IPS-20b (cell line): ENCODE data around the gene PREP.

Experiments
- H3K27ac ChIP-seq: one replicate; pipeline ENCODE4 v1.5.1; 2013; ENCODE audit warnings: low read length
- H3K27me3 ChIP-seq: 2 replicates; pipeline ENCODE4 v1.6.1; 2013; ENCODE audit warnings: mild to moderate bottlenecking, low read length, inconsistent platforms; ENCODE audit not compliant: insufficient read depth
- H3K36me3 ChIP-seq: 2 replicates; pipeline ENCODE4 v1.6.1; 2013; ENCODE audit warnings: low read depth, mild to moderate bottlenecking, inconsistent platforms, low read length, moderate library complexity; ENCODE audit not compliant: insufficient read depth
- H3K4me1 ChIP-seq: 2 replicates; pipeline ENCODE4 v1.6.1; 2013; ENCODE audit warnings: mild to moderate bottlenecking, control low read depth, inconsistent platforms, low read length, moderate library complexity; ENCODE audit not compliant: insufficient read depth
- H3K4me3 ChIP-seq: 2 replicates; pipeline ENCODE4 v1.5.1; 2013; ENCODE audit warnings: mild to moderate bottlenecking, low read length, inconsistent platforms
- H3K9ac ChIP-seq: 2 replicates; pipeline ENCODE4 v1.6.1; 2013; ENCODE audit warnings: low read depth, mild to moderate bottlenecking, inconsistent platforms, low read length, moderate library complexity
- H3K9me3 ChIP-seq: 2 replicates; pipeline ENCODE4 v1.6.1; 2013; ENCODE audit warnings: mild to moderate bottlenecking, low read depth, low read length, inconsistent platforms; ENCODE audit not compliant: insufficient read depth

The PREP gene

GRCh38 chr6:105336986-105337385 is 65.9 kb downstream of the PREP start:
- Histone ChIP-seq H3K36me3 (peaks cover 18% of the 10 kb centered on the region), H3K27me3 (no peaks in the 10 kb centered on the region), H3K9me3 (no peaks in the 10 kb centered on the region), H3K4me3 (no peak overlapping the region), H3K4me1 (no peaks in the 10 kb centered on the region), H3K9ac (no peak overlapping the region), H3K27ac (no peak overlapping the region)

DNA sequence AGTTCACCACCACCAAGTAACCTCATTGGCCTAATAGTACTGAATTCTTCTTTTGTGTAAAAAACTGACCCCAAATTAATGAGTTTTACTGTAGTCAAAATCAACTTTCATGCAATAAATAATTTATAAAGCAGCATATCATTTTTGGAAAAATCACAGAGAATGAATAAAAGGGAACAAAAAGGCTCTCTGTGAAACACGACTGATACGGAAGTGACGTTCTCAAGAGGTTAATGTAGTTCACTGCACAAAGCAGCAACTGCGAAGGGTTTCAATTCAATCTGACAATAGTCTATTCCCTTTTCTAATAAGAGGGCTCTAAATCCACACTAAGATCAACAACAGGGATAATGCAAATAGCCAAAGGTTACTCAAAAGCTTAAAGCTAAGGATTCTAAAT is 70.3 kb downstream of the PREP start:
- Histone ChIP-seq H3K9ac (no peak overlapping the region), H3K36me3 (peaks cover 50% of the 10 kb centered on the region), H3K27me3 (no peaks in the 10 kb centered on the region), H3K4me1 (no peaks in the 10 kb centered on the region), H3K27ac (no peak overlapping the region), H3K4me3 (no peak overlapping the region), H3K9me3 (no peaks in the 10 kb centered on the region)

- Histone ChIP-seq H3K4me3 (no peak overlapping the region), H3K36me3 (peaks cover 48% of the 10 kb centered on the region), H3K27ac (no peak overlapping the region), H3K27me3 (no peaks in the 10 kb centered on the region), H3K9me3 (no peaks in the 10 kb centered on the region), H3K9ac (no peak overlapping the region), H3K4me1 (no peaks in the 10 kb centered on the region)
Observed at GRCh38 chr6:105331927-105332326, 71.0 kb downstream of the PREP start.

DNA sequence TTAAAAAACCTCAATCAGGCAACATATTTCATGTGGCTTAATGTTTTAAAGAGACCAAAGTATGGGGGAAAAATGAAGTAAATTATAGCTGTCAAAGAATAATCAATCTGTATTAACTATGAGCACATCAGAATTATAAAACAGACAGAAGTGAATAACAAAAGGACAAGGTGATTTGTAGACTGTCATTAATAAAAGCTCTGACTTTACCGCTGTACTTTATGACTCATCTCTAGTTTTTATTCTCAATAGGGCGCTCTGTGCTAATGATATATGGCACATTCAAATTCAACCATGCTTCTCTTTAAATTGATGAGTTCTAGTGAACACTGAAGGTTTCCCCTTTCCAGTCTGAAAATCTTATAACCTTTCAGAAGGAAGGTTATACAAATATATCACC is 72.0 kb downstream of the PREP start:
- H3K4me3 ChIP-seq = no peak overlapping the region
- no peak overlapping the region for H3K27ac ChIP-seq
- H3K36me3 ChIP-seq = peaks cover 59% of the 10 kb centered on the region
- H3K27me3 ChIP-seq = no peaks in the 10 kb centered on the region
- H3K9me3 ChIP-seq = no peaks in the 10 kb centered on the region
- no peak overlapping the region for H3K9ac ChIP-seq
- H3K4me1 ChIP-seq = no peaks in the 10 kb centered on the region

GRCh38 chr6:105330364-105330763 is 72.5 kb downstream of the PREP start:
- Histone ChIP-seq H3K27ac (no peak overlapping the region), H3K27me3 (no peaks in the 10 kb centered on the region), H3K4me1 (no peaks in the 10 kb centered on the region), H3K4me3 (no peak overlapping the region), H3K9ac (no peak overlapping the region), H3K9me3 (no peaks in the 10 kb centered on the region), H3K36me3 (peaks cover 62% of the 10 kb centered on the region)

- Histone ChIP-seq H3K9me3 (no peaks in the 10 kb centered on the region), H3K27me3 (no peaks in the 10 kb centered on the region), H3K9ac (no peak overlapping the region), H3K4me3 (no peak overlapping the region), H3K4me1 (no peaks in the 10 kb centered on the region), H3K27ac (no peak overlapping the region), H3K36me3 (peaks cover 74% of the 10 kb centered on the region)
Observed at GRCh38 chr6:105326833-105327770, 75.8 kb downstream of the PREP start.

DNA sequence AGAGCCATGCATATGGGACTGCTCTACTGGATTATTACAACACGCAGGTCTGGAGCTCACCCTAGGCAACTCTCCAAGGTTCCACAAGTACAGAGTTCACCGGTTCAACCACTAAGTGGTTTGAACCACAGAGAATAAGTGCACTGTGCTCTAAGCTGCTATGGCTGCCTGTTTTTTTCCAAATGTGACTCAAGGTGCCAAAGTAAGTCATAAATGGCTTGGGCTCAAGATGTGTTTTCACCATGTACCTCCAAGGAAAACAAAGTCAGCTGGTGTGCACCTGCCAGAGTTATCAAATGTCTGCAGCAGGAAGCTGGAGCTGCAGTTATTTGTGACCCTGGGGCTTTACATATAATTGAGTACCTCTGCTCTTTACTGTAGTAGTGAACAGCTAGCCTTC is 76.7 kb downstream of the PREP start:
- Histone ChIP-seq H3K4me3 (no peak overlapping the region), H3K27ac (no peak overlapping the region), H3K9me3 (no peaks in the 10 kb centered on the region), H3K36me3 (peaks cover 67% of the 10 kb centered on the region), H3K9ac (no peak overlapping the region), H3K4me1 (no peaks in the 10 kb centered on the region), H3K27me3 (no peaks in the 10 kb centered on the region)

GRCh38 chr6:105324386-105324950 is 78.4 kb downstream of the PREP start:
- Histone ChIP-seq H3K36me3 (peaks cover 64% of the 10 kb centered on the region), H3K4me3 (no peak overlapping the region), H3K9ac (no peak overlapping the region), H3K27ac (no peak overlapping the region), H3K9me3 (no peaks in the 10 kb centered on the region), H3K4me1 (no peaks in the 10 kb centered on the region), H3K27me3 (no peaks in the 10 kb centered on the region)

DNA sequence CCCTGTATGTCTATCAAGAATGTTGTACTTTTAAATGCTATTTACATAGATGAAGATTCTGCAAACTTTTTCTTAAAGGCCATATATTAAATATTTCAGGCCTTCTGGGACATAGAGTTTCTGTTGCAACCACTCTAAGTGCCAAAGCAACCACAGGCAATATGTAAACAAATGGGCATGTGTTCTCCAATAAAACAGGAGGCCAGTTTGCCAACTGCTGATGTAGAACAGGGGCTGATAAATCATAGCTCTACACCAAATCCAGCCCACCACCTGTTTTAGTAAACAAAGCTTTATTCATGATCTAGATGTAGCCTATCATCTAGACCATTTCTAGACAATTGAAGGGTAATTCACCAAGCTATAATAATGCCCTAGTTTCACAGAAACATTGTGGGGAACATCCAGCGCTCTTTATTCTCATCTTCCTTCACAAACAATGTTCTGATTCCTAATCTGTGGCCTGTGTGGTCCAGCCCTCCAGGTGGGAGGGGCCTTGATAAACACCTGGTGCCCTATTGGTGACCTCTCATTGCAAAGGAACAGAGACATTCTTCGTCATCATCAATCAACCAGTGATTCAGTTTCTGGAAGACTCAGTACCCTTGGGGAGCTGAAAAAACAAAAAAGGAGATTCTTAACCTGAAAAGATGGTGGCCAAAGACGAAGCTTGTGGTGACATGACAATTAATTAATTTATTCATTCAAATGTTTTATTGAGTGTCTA is 80.2 kb downstream of the PREP start:
- Histone ChIP-seq H3K27me3 (no peaks in the 10 kb centered on the region), H3K4me1 (no peaks in the 10 kb centered on the region), H3K4me3 (no peak overlapping the region), H3K36me3 (peaks cover 50% of the 10 kb centered on the region), H3K9me3 (no peaks in the 10 kb centered on the region), H3K27ac (no peak overlapping the region), H3K9ac (no peak overlapping the region)

DNA sequence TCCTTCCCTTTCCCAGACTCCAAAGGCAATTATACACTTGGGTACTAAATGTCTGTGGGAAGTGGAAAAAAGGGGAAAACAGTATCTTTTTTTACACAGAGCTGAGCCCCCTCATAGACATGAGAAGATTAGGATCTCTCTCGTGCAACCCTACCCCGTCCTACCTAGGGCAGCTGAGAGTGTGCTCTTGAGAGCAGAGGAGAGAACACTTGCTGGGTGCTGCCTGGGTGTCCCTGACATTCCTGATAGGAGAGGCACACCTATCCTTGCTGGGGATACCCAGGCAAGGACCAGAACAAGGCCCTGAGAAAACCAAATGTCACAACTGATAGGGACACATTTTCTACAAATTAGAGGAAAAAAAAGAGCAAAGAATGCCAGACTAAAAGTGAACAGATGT is 81.2 kb downstream of the PREP start:
- peaks cover 50% of the 10 kb centered on the region for H3K36me3 ChIP-seq
- H3K4me1 ChIP-seq = no peaks in the 10 kb centered on the region
- H3K4me3 ChIP-seq = no peak overlapping the region
- no peaks in the 10 kb centered on the region for H3K27me3 ChIP-seq
- no peak overlapping the region for H3K9ac ChIP-seq
- H3K27ac ChIP-seq = no peak overlapping the region
- H3K9me3 ChIP-seq = no peaks in the 10 kb centered on the region

- no peak overlapping the region for H3K9ac ChIP-seq
- no peak overlapping the region for H3K27ac ChIP-seq
- H3K4me1 ChIP-seq = no peaks in the 10 kb centered on the region
- H3K9me3 ChIP-seq = no peaks in the 10 kb centered on the region
- H3K36me3 ChIP-seq = peaks cover 48% of the 10 kb centered on the region
- H3K4me3 ChIP-seq = no peak overlapping the region
- no peaks in the 10 kb centered on the region for H3K27me3 ChIP-seq
Observed at GRCh38 chr6:105321207-105321606, 81.7 kb downstream of the PREP start.

- H3K27me3 ChIP-seq = no peaks in the 10 kb centered on the region
- no peaks in the 10 kb centered on the region for H3K4me1 ChIP-seq
- no peak overlapping the region for H3K4me3 ChIP-seq
- H3K9ac ChIP-seq = no peak overlapping the region
- H3K9me3 ChIP-seq = no peaks in the 10 kb centered on the region
- H3K27ac ChIP-seq = no peak overlapping the region
- peaks cover 46% of the 10 kb centered on the region for H3K36me3 ChIP-seq
Observed at GRCh38 chr6:105320765-105321164, 82.1 kb downstream of the PREP start.
